A549 (cell line): ENCODE data around the gene RBM26.

Source experiments
- BHLHE40 ChIP-seq: IDR thresholded peaks from 2 replicates; pipeline ENCODE4 v1.6.1; 2012; ENCODE audit warnings: low read depth, low read length, inconsistent platforms
- EP300 ChIP-seq, 2 experiments: fragments of >200 bp; sonication (Bioruptor Twin); formaldehyde crosslinking; IDR thresholded peaks; 2 replicates in 1 of 2; 3 replicates in 1 of 2; pipeline ENCODE4 v1.6.1; 2016 to 2017
- MYC ChIP-seq: IDR thresholded peaks from 2 replicates; pipeline ENCODE4 v1.6.1; 2012; ENCODE audit warnings: mild to moderate bottlenecking, inconsistent platforms, low read length, improper control_type of control experiment, borderline replicate concordance
- POLR2A ChIP-seq: IDR thresholded peaks from 2 replicates; pipeline ENCODE4 v1.6.1; 2012; ENCODE audit warnings: mild to moderate bottlenecking, low read length
- POLR2AphosphoS2 ChIP-seq: conservative IDR thresholded peaks from 2 replicates; pipeline ENCODE4 v1.6.1; 2012; ENCODE audit warnings: low read length, improper control_type of control experiment, inconsistent platforms
- REST ChIP-seq: fragments of 200-600 bp; sonication (generic); IDR thresholded peaks from 2 replicates; pipeline ENCODE4 v1.6.1; 2016; ENCODE audit warnings: antibody characterized with exemption, mild to moderate bottlenecking, moderate library complexity
- SMC3 ChIP-seq: fragments of >200 bp; sonication (Bioruptor Twin); formaldehyde crosslinking; IDR thresholded peaks from 3 replicates; pipeline ENCODE4 v1.6.1; 2018; ENCODE audit warnings: inconsistent platforms
- ZNF302 ChIP-seq: fragments of 250-450 bp; sonication (Bioruptor Pico); IDR thresholded peaks from 2 replicates; pipeline ENCODE4 v1.9.0; 2021; ENCODE audit warnings: inconsistent platforms, mild to moderate bottlenecking, moderate library complexity
- TF ChIP-seq, protein P1 (sequence below): fragments of >200 bp; sonication (Bioruptor Twin); formaldehyde crosslinking; IDR thresholded peaks from 3 replicates; pipeline ENCODE4 v1.5.1; 2016

DNA sequence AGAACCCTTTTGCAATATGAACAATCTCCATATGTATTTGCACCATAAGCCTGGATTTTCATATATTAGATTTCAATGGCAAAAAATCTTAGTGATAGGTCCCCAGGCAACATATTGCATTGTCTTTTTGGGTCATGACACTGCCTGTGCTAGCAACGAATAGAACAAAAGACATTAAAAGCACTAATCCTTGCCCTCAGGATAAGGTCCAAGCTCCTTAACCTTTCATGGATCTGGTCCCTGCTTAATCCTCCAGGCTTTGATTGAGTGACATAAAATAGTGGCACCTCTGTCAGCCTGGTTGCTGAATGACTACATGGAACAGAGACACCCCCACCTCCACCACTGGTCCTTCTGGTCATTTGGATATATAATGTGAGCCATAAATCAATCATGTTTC lies 134.4 kb downstream of the RBM26 start:
- TF ChIP-seq, protein P1, sequence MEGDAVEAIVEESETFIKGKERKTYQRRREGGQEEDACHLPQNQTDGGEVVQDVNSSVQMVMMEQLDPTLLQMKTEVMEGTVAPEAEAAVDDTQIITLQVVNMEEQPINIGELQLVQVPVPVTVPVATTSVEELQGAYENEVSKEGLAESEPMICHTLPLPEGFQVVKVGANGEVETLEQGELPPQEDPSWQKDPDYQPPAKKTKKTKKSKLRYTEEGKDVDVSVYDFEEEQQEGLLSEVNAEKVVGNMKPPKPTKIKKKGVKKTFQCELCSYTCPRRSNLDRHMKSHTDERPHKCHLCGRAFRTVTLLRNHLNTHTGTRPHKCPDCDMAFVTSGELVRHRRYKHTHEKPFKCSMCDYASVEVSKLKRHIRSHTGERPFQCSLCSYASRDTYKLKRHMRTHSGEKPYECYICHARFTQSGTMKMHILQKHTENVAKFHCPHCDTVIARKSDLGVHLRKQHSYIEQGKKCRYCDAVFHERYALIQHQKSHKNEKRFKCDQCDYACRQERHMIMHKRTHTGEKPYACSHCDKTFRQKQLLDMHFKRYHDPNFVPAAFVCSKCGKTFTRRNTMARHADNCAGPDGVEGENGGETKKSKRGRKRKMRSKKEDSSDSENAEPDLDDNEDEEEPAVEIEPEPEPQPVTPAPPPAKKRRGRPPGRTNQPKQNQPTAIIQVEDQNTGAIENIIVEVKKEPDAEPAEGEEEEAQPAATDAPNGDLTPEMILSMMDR = no peak
- TF ChIP-seq REST (no peak), BHLHE40 (no peak), SMC3 (no peak), ZNF302 (CRISPR knock-in tag) (no peak), POLR2A (no peak), EP300 (IDR thresholded peaks at IDR 0.05) (no peak), MYC (no peak), POLR2AphosphoS2 (no peak)
